Subcutaneous adipose tissue (tissue), 4 donors: ENCODE measurements around the gene PPP1R13B. TPM values are rescaled to one million over a fixed set of nuclear protein-coding genes. Genes with fewer than 3 reads are reported as not detected.

Source experiments
- total RNA-seq, 4 donors: library from RNA; depleted of rRNA; stranded (reverse); fragments of >200 nt; gene quantifications; one replicate each; pipeline ENCODE4 v1.1.0, GENCODE V29; 2016
- TF ChIP-seq, protein P1 (sequence below): fragments of 450-650 bp; IDR thresholded peaks from one replicate; pipeline ENCODE4 v1.5.1; 2016; ENCODE audit warnings: low read depth, mild to moderate bottlenecking, control low read depth, antibody characterized with exemption, moderate library complexity

Gene PPP1R13B
- total RNA-seq, 4 donors from 2014 or later = 3.6 to 18.8 (median 8.6) TPM

- TF ChIP-seq, protein P1, sequence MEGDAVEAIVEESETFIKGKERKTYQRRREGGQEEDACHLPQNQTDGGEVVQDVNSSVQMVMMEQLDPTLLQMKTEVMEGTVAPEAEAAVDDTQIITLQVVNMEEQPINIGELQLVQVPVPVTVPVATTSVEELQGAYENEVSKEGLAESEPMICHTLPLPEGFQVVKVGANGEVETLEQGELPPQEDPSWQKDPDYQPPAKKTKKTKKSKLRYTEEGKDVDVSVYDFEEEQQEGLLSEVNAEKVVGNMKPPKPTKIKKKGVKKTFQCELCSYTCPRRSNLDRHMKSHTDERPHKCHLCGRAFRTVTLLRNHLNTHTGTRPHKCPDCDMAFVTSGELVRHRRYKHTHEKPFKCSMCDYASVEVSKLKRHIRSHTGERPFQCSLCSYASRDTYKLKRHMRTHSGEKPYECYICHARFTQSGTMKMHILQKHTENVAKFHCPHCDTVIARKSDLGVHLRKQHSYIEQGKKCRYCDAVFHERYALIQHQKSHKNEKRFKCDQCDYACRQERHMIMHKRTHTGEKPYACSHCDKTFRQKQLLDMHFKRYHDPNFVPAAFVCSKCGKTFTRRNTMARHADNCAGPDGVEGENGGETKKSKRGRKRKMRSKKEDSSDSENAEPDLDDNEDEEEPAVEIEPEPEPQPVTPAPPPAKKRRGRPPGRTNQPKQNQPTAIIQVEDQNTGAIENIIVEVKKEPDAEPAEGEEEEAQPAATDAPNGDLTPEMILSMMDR = no peak
Measured at GRCh38 chr14:103885509-103885932, 38.1 kb upstream of the PPP1R13B start.

DNA sequence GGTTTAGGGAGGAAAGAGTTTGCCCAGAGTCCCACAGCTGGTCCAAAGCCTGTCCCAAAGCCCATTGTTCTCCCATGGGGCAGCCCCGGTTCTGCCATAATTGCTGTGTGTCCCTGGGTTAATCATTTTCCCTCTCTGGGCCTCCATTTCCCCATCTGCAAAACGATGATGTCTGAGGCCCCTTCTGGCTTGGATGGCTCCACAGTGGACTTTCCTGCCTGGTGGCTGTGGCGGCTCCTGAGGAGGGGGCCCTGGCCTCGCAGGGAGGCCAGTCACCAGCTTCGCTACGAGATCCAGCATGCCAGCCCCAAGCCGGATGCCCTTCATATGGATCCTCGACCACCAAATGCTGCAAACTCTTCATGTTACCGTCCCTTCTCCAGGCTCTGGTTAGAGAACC is 37.5 kb upstream of the PPP1R13B start:
- TF ChIP-seq, protein P1 = no peak

DNA sequence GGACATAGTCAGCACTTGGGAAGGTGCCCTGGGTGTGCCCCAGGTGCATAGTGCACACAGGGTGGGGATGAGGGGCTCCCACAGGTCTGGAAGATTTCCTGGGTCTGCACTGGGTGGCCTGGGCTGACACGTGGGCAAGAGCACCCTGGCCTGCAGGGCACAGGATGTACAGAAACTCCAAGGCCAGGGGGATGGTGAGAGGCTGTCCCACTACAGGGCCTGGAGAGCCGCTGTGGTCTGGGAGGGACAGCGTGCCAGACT is 35.8 kb upstream of the PPP1R13B start:
- TF ChIP-seq, protein P1 = no peak

DNA sequence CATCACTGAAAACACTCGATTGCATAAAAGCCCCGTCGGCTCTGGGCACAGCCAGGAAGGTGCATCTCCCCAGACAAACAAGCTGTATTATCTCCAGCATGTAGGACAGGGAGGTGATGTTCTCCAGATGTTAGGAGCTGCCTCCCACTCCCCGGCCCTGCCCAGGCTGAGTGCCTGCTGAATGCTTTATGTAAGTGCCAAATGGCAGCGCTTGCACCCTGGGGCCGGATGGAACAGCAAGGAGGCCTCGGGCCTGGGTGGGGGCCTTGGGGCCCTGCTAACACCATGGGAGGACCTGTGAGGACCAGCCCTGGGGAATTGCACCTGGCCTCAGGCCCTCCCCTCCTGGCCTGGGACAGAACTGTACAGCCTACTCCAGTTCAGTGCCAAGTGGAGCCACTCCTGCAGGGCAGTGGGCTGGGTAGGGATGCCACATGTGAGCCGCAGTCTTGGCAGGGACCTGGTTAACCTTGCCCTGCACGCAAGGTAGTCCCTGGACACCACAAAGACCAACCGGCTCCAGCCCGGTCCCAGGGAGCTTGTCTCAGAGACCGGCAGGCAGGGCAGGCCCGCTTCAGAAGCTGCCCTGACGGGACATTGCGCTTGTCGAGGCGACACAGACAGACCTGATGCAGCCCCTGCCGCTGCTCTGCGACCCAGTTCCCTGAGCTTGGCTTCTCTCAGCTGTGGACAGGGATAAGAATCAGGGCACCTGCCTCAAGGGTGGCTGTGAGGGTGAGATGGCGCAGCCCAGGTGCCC is 35.3 kb upstream of the PPP1R13B start:
- TF ChIP-seq, protein P1 = no peak

GRCh38 chr14:103881268-103882201 is 34.2 kb upstream of the PPP1R13B start:
- TF ChIP-seq, protein P1 = no peak

DNA sequence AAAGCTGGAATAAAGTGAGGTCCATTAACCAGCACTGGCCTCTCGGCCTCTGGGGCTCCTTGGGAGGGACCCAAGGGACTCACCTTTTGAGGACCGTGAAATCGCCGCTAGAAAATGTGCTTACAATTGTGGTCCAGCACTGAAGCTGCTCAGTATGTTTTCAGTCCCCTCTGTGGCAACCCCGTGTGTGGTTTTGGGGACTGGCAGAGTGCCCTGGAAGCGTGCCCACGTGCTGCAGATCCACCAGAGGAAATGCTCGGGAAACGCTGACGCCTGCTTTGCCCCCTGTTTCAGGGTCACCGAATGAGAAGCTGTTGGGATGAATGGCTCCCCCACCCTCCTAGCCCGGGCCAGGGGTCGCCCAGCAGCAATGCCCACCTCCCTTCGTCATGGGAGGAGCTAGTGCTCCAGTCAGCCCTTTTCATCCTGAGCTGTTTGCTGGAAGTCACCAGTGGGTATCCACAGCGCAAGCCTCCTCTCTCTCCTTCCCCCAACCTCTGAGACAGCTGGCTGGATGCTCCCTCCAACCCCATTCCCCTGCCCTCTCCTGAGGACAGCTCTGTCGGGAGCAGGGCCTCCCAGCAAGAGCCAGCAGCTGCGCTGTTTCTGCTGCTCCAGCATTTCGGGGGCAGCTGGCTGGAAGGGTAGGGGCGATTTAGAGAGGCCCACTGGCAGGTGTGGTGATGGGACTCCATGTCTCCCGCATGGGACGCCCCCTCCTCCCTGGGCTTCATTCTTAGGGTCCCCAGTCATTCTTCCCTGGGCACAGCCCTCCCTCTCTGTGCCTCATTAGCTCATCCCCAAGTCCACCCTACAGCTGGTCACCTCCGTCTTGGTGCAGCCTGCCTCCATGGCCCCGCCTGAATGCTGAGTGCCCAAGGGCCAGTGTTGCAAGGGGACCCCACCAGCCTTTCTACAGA is 33.2 kb upstream of the PPP1R13B start:
- TF ChIP-seq, protein P1 = no peak
